HG03342 (cell line): ENCODE results near the gene CHRNA7.
"Not testable (repeated sequence)": the region's sequence is repeated elsewhere in the genome, so short reads cannot be mapped to it uniquely, and the experiment has no call there.

ENCODE experiments used
- ATAC-seq: cut with Tn5 transposase; IDR thresholded peaks from one replicate; pipeline ENCODE4 v1.9.1; 2021; ENCODE audit warnings: mild to moderate bottlenecking, moderate library complexity; ENCODE audit not compliant: unreplicated experiment

Gene CHRNA7

DNA sequence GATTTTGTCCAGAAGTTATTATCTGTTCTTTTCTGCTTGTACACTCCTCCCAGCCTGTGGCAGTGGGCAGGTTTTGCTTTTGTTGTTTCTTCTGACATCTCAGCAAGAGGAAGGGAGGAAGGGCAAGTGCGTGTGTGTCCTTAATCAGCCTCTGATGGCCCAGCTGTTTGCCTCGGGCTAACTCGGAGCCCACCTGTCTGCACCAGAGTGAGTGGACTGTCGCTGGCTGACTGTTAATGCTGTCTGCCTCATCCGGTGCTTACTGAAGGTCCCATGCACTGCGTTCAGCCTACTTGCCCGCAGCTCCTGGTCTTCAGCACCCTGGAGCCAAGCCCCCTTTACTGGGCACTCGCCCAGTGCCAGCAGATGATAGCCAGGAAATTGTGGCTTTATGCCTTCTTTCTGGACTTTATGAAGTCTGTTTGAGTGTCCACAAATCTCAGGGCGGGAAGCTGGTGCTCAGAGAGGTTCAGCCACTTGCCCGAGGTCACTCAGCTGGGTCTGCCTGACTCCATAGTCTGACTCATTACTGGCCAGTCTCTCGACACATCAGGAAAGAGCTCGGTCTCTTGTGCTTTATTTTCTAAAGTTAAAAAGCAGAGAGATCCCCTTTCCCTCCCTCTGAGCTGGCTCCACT is 89.5 kb downstream of the CHRNA7 start:
- no peak for ATAC-seq

DNA sequence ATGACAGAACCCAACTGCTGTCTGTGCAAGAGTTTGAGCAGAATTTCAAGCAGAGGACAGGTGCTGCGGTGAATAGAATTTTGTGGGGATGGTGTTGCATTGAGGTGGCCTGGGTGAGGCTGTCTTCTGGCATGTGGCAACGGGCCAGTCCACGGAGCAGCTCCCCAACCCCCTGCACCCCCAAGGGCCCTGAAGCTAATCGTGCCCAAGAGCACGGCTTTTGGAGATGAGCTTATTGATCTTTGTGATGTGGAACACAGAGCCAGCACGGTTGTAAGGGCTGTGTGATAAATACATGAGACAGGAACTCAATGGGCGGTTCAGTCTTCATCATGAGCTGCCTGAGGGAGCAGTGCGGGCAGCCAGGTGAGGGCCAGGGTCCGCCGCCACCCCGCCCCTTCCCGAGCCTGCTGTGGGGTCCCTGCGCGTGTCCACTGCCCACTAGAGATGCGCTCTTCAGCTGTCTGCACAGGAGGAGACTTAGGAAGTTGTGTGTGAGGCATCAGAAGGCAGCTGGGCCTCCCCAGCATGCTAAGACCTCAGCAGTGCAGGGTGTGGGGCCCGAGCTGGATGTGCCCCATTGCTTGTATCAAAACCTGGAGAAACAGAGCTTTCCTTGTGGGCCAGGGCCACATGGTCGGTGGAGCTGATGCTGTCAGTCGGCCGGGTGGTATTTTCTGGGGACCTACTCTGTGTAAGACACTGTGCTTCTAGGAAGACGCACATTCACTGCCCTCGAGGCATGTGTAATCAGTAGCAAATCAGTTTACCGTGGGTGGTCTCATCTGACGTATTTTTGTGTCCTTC is 90.5 kb downstream of the CHRNA7 start:
- ATAC-seq: no peak

DNA sequence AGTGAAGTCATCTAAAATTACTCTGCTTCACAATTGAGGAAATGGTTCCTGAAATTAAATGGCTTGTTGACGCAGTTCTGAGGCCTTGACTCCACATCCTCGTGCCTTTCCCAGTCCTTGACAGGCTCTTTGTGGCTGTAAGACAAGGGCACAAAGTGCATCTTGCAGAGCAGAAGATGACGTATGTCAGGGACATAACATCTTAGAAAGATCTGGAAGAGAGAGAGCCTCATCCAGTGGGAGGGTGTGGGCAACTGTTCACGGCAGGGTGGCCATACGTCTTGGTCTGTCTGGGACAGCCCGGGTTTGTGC is 91.0 kb downstream of the CHRNA7 start:
- no peak for ATAC-seq

DNA sequence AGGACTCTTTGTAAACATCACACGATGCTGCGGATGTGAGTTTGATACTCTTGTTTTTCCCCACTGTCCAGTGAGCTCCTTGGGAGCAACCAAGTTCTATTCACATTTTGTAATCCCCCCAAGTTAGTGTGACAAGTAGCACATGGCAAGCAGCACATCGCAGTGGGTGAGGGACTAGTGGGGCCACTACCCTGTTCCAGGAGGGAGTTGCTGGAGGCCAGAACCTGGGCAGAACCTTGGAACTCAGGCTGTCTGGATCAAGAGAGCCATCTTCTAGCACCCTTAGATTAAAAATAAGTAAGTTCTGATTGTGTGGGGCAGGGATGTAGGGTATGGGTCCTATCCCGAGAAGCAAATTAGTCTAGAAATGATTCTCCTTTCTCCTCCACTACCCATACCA is 91.7 kb downstream of the CHRNA7 start:
- ATAC-seq: no peak

DNA sequence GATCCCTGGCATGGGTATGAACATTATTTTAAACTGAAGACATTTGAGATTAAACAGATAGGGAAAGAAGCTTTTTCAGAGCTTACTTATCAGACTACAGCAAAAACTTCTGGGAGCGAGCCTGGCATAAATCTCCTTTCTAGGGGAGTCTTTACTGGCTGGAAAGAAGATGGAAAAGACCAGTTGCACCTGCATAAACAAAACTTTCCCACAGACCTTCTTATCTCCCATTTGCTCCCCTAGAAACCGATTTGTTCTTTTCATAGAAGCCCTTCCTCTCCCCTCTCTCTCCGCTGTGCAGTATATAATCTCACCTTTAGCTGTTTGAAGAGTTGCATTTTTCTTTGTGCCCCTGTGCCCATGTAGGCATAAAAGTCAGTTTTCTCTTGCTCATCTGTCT is 93.2 kb downstream of the CHRNA7 start:
- no peak for ATAC-seq

DNA sequence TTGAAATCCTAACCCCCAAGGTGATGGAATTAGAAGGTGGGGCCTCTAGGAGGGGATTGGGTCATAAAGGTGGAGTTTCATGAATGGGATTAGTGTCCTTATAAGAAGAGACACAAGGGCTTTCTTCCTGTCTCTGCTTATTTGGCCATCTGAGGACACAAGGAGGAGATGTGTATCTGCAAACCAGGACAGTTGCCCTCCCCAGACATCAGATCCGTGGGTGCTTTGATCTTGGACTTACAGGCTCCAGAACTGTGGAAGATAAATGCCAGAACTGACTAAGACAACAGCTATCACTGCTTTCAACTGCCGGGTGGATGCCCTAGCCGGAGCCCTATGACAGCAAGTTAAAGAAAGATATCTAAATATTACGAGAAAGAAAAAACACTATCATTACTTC is 94.4 kb downstream of the CHRNA7 start:
- no peak for ATAC-seq

DNA sequence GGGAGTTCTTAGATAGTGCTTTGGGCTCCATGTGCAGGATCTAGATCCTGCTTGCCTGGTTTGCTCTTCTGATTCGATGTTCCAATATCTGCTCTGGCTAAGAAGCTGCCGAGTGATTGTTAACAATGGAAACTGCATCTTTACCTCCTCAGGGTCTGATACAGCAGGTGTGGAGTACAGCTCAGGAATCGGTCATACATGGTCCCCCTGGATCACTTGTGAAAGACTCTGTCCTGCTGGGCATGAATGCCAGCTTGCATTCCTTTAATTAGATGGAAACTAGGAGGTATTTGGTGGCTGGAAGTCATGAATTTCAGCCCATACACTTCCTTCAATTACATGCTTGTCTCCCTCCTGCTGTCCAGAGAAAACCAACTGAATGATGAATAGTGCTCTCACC is 95.3 kb downstream of the CHRNA7 start:
- no peak for ATAC-seq

DNA sequence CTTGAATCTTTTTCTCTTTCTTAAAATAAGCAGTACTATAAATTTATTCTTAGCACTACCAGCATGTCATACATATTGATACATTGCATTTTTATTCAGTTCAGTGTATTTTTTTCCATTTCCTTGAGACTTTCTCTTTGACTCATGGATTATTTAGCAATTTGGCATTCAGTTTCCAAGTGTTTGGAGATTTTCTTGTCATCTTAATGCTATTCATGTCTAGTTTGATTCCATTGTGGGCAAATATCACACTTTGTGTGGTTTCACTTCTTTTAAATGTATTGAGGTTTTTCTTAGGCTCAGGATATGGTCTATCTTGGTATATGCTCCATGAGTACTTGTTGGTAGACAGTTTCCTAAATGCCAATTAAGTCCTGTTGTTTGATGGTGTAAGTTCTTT is 99.5 kb downstream of the CHRNA7 start:
- no peak for ATAC-seq

DNA sequence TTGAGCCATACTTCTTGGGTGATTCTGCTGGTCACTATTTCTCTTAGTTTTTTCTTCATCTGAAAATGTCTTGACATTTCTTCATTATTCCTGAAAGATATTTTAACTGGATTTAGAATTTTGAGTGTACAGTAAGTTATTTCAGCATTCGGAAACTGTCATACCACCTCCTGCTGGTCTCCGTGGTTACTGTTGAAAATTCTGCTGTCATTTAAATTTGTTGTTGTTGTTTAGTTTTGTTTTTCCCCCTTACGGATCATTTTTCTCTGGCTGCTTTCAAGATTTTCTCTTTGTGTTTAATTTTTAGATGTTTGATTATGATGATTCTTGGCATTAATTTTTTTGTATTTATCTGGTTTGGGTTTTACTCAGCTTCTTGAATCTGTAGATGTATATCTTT is 100.5 kb downstream of the CHRNA7 start:
- ATAC-seq: no peak

DNA sequence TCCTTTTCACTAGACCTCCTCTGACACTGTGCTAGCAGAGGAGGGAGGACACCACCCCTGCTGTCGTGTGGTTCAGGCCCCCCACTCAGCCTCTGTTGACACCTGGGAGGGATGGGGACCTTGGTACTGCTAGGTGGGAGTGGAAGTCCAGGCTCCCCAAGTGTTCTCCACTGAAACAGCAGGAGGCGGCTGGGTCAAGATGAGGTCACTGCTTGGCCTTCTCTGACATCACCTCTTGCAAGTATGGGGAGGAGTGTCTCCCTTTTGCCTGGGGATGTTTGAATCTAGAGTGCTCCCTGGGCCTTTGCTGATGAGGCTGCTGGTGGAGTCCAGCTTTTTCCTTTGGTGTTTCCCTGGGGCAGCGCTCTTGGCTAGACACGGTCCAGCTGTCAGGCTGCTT is 101.5 kb downstream of the CHRNA7 start:
- ATAC-seq: no peak

DNA sequence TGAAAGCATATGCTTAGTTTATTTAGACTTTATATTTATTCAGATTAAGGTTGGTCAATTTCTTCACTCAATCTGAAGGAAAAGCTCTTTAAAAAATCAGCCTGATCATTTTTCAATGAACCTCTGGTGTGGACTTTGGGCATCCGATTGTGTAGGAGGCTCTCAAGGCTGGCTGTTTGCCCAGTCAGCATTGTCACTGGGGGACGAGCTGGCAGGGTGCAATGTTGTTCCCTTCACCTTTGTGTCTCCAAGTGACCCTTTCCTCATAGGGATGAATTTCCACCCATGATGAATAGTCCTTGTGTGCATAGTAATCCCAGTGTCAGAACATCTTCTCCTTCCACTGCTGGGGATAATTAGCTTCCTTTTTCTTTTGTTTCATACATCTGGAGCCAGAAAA is 102.5 kb downstream of the CHRNA7 start:
- ATAC-seq: no peak

DNA sequence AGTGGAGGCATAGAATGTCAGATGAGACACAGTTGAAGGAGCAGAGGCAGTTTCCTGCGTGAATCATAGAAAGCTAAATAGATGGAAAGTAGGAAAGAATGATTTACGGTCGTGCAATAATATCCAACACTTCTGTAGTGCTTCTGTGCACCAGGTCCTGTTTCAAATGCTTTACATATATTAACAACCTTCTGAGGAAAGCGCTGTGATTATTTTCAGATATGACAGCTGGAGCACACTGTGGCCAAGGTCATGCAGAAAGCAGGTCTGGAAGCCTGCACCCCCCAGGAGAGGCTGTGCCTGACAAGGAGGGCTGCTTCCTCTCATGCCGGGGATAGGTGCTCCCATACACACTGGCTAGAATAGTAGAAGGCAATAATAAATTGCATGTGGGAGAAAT is 104.5 kb downstream of the CHRNA7 start:
- no peak for ATAC-seq

DNA sequence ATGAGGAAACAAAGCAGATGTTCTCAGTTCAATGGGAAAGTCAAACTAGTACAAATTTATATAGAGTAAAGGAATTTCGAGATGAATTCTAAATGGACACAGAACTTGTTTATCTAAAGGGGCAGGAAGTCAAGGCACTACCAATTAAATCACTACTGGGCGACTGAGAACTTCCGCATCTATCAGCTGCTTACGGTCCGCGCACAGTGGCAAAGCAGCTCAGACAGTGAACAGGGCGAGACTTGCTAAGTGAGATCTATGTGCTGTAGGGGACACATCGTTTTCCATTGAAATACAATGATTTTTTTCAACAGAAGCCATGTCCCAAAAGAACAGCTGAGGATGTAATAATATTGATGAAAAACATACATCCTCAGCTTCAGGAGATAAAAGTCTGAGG is 105.0 kb downstream of the CHRNA7 start:
- ATAC-seq: no peak

DNA sequence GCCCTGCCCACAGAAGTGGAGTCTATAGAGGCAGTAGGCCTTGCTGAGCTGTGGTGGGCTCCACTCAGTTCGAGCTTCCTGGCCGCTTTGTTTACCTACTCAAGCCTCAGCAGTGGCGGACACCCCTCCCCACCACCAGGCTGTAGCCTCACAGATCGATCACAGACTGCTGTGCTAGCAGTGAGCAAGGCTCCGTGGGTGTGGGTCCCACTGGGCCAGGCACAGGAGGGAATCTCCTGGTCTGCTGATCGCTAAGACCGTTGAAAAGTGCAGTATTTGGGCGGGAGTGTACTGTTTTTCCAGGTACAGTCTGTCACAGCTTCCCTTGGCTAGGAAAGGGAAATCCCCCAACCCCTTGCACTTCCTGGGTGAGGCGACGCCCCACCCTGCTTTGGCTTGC is 115.2 kb downstream of the CHRNA7 start:
- ATAC-seq: not testable (repeated sequence)

DNA sequence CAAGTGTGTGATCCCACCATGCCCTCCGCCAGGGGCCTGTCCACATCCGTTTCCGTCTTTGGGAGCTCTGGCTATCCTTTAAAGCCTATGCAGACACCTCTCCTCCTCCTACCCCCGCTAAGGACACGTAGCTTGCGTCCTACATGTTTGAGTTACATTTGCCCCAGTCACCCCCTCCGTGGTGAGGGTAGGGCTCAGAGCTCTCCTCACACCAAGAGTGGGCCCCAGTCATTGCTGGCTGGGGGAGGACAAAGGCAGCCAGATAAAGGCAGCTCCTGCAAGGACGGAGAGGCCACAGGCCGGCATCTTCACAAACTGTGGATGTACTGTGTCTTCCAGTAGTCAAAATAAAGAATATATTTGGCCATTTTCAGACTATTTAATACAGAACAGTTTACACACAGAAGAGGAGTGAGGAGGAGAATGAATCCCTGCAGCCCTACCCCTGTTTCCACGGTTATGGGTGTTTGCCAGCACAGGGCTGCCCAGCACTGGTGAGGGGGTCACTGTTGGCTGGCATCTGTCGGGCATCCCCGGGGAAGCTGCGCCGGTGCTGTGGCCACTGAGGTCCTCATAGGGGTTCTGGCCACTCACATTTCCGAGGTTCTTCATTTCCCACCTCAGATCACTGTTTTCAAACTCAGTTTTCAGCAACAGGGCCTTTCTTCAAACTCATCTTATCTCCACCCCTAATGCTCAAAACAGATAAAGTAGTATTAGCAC is 118.7 kb downstream of the CHRNA7 start:
- no peak for ATAC-seq

DNA sequence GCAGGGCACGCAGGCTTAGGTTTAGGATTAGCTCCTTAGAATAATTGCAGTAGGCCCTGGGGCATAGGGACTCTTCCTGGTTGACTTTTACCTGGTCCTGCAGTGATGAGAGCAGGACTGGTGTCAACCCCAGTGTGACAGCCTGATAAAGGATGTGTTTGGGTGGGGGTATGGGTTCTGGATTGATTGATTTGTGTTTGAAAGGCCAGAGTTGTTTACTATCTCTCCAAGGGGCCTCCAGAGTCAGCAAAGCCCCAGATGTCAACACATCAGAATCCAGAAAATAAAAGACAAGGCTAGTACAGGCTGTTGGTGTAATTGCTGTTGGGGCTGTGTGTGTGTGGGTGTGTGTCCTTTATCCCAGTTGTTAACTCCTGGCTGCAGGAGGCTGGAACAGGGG is 122.3 kb downstream of the CHRNA7 start:
- ATAC-seq: no peak

DNA sequence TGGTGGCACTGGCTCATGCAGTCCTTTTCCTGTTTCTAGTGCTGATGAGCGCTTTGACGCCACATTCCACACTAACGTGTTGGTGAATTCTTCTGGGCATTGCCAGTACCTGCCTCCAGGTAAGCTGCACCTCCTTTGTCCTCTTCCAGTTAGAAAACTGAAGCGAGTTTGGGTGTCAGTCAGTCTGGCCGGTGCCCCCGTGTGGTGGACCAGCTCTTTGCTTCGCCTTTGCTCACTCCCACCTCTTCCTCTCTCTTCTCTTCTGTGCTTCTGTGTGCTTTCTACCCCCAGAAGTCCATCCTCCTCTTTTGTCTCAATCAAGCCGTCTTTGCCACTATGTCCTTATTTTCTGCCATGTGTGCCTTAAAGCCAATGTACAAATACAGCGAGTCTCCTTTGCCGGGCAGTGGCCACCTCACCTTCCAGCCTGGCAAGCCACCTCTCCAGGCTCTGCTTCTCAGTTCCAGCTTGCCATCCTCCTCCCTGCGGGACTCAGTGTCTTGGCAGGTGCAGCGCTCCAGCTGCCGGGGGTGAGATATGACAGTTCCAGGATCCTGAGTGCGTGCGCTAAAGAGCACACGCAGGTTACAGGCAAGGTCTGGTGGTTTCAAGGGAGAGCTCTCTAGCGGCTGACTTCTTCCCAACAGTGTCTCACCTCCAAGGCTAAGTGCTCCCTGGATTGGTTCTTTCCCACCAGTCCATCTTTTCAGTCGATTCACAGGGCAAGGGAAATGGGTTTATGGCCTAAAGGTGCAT is 123.7 kb downstream of the CHRNA7 start:
- not testable (repeated sequence) for ATAC-seq

DNA sequence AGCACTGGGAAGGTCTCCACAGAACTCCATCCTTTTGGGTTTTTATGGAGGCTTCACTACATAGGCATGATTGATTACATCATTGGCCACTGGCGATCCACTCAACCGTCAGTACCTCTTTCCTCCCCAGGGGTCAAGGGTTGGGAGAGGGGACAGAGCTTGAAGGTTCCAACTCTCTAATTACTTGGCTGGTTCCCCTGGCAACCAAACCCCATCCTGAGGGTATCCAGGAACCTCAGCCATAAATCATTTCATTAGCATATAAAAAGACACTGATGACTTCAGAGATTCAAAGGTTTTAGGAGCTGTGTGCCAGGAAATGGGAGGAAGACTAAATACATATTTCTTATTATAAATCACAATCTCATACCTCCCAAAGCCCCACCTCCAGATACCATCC is 131.8 kb downstream of the CHRNA7 start:
- ATAC-seq: not testable (repeated sequence)

DNA sequence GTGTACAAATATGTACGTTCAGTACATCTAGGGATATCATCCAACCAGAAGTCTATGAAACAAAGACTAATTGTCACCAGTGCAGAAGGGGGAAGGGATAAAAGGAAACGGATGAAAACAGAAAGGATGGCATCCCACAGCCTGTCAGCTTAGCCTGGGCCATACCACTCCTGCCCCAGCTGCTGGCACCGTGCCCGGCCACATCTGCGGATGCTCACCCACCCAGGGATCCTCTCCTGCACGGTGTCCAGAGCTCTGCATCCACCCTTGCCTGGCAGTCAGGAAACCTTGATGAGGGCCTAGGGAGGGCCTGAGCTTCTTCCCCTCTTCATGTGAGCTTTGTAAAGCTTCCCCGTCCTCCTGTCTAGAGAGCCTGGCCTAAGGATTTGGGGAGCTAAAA is 133.8 kb downstream of the CHRNA7 start:
- not testable (repeated sequence) for ATAC-seq

DNA sequence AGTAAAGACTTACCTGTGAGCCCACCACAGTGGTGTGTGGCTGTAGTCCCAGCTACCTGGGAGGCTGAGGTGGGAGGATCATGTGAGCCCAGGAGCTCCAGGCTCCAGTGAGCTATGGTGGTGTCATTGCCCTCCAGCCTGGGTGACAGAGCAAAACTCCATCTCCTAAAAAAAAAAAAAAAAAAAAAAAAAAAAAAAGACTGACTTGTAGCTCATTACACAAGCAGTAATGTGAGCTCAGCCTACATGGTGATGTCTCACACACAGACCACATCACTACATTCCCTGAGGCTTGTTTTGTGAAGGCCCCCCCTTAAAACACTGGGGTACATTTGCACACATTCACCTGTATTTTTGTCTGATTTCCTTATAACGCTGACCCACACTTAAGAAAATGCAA is 134.4 kb downstream of the CHRNA7 start:
- ATAC-seq: not testable (repeated sequence)

DNA sequence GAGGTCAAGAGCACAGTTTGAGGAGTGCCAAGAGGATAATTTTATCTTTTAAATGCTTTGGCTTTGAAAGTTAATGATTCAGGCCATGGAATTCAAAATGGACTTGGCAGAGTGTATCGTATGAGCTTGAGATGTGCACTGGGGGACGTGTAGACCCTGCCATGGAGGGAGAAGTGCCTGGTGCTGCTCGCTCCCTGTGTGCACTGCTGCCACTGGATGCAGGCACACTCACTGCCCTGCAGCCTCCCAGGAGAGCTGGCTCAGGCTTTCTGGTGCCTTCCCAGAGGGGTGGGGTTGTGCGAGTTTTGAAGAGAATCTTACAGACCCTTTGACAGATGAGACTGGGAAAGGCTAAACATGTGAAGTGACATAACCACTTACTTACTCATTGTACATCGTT is 135.5 kb downstream of the CHRNA7 start:
- not testable (repeated sequence) for ATAC-seq
